RWPE2 (cell line): ENCODE measurements around the gene MEIOB.
A peak's percentile ranks its signal among the peaks of the same experiment; 100 is the strongest.

Experiments used
- ATAC-seq: fragments of 200-7000 bp; cut with Tn5 transposase; 3 replicates; pipeline ENCODE4 v1.9.1; 2021; ENCODE audit warnings: low read depth
- DNase-seq: peaks from one replicate; pipeline ENCODE4 v3.0.0-alpha.2; 2020; ENCODE audit warnings: low spot score
- H3K27ac ChIP-seq: fragments of 450-650 bp; 2 replicates; pipeline ENCODE4 v1.5.1; 2017; ENCODE audit warnings: mild to moderate bottlenecking; ENCODE audit not compliant: poor library complexity, severe bottlenecking
- H3K27me3 ChIP-seq: fragments of 250-450 bp; sonication (Bioruptor Pico); 2 replicates; pipeline ENCODE4 v1.5.1; 2021; ENCODE audit warnings: mild to moderate bottlenecking, moderate library complexity; ENCODE audit not compliant: insufficient read depth, poor library complexity, severe bottlenecking
- H3K36me3 ChIP-seq: fragments of 250-450 bp; sonication (Bioruptor Pico); 2 replicates; pipeline ENCODE4 v1.5.1; 2020; ENCODE audit warnings: low read depth, mild to moderate bottlenecking, moderate library complexity
- H3K4me1 ChIP-seq: fragments of 250-450 bp; sonication (Bioruptor Pico); 2 replicates; pipeline ENCODE4 v1.5.1; 2021; ENCODE audit warnings: mild to moderate bottlenecking, moderate library complexity; ENCODE audit not compliant: insufficient read depth, poor library complexity, severe bottlenecking
- H3K4me3 ChIP-seq: fragments of 250-450 bp; sonication (Bioruptor Pico); 2 replicates; pipeline ENCODE4 v1.5.1; 2021; ENCODE audit warnings: mild to moderate bottlenecking, moderate library complexity; ENCODE audit not compliant: severe bottlenecking
- H3K9me3 ChIP-seq: fragments of 250-450 bp; sonication (Bioruptor Pico); 2 replicates; pipeline ENCODE4 v1.5.1; 2021; ENCODE audit warnings: mild to moderate bottlenecking, moderate library complexity; ENCODE audit not compliant: severe bottlenecking
- CTCF ChIP-seq: fragments of 450-650 bp; IDR thresholded peaks from one replicate; pipeline ENCODE4 v1.5.1; 2017; ENCODE audit warnings: mild to moderate bottlenecking, moderate library complexity; ENCODE audit not compliant: poor library complexity, severe bottlenecking

The MEIOB gene

GRCh38 chr16:1862394-1862793, 9.6 kb downstream of the MEIOB start:
- no peak for ATAC-seq
- Histone ChIP-seq H3K36me3 (no peaks in the 10 kb centered on the region), H3K4me1 (no peaks in the 10 kb centered on the region), H3K27ac (no peak overlapping the region), H3K9me3 (no peaks in the 10 kb centered on the region), H3K4me3 (no peak overlapping the region), H3K27me3 (peaks cover 15% of the 10 kb centered on the region)
- TF ChIP-seq CTCF: no peak
- no peak for DNase-seq

GRCh38 chr16:1861730-1862129, 10.2 kb downstream of the MEIOB start:
- ATAC-seq (no peak), DNase-seq (no peak)
- Histone ChIP-seq H3K27ac (no peak overlapping the region), H3K36me3 (no peaks in the 10 kb centered on the region), H3K9me3 (no peaks in the 10 kb centered on the region), H3K4me3 (no peak overlapping the region), H3K4me1 (no peaks in the 10 kb centered on the region), H3K27me3 (peaks cover 22% of the 10 kb centered on the region)
- TF ChIP-seq CTCF: no peak

DNA sequence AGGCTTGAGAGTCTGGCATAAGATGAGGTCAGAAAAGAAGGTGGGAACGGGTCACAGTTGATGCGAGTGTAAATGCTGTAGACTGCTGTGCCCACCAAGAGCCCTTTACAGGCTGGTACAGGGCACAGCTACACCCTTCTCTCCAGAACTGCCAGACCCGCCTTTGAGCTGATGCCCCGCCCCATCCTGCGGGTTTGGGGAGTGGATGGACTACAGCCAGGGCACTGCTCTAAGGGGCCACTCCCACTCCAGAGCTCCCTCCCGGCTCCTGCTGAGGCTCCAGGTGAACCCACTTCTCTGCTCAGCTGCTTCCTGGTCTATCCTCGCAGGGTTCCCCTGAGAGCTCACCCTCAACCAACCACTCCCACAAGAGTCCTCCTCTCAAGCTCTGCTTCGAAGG, 12.3 kb downstream of the MEIOB start:
- peak; percentile 70; the same call in 2 of the 3 replicates for ATAC-seq
- Histone ChIP-seq H3K9me3 (no peaks in the 10 kb centered on the region), H3K27me3 (peaks cover 22% of the 10 kb centered on the region), H3K4me1 (no peaks in the 10 kb centered on the region), H3K27ac (no peak overlapping the region), H3K4me3 (no peak overlapping the region), H3K36me3 (no peaks in the 10 kb centered on the region)
- TF ChIP-seq CTCF: no peak
- DNase-seq: no peak

DNA sequence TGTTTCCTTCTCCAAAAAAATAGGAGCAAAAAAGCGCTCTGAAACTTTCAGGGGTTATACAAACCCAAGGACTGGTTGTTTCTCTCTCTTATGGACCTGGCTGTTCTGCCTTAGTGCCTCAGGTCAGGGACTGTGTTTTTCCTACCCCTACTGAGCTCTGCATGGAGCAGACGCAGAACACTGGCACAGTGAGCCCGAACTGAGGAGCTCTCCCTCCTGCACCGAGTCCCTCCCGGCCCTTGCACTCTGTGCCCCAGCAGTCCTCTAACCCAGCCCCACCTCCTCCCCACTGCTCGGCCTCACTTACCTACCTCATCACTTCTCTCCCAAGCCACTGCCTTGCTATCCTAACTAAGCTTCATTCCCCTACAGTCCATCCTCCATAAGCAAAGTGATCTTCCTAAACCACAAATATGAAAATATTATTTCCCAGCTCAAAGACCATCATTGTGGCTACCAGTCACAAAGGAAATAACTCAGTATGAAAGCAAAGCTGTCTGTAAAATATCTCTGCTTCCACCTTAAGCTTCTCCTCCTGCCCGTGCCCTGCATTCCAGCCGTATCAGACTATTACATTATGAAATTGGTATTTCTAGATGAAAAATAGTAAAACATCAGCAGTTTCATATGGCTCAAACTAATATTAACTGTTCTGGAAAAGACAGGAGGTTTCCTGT, 13.6 kb downstream of the MEIOB start:
- Histone ChIP-seq H3K9me3 (no peaks in the 10 kb centered on the region), H3K27me3 (peaks cover 22% of the 10 kb centered on the region), H3K27ac (no peak overlapping the region), H3K4me3 (no peak overlapping the region), H3K4me1 (no peaks in the 10 kb centered on the region), H3K36me3 (no peaks in the 10 kb centered on the region)
- TF ChIP-seq CTCF: no peak
- no peak for ATAC-seq
- DNase-seq: no peak

- peaks cover 22% of the 10 kb centered on the region for H3K27me3 ChIP-seq
Observed at GRCh38 chr16:1857433-1858097, 14.4 kb downstream of the MEIOB start.

More at GRCh38 chr16:1857433-1858097, 14.4 kb downstream of the MEIOB start:
- no peak overlapping the region for H3K4me3 ChIP-seq
- H3K36me3 ChIP-seq: no peaks in the 10 kb centered on the region
- H3K9me3 ChIP-seq: no peaks in the 10 kb centered on the region
- no peak overlapping the region for H3K27ac ChIP-seq
- ATAC-seq (no peak), DNase-seq (no peak)
- H3K4me1 ChIP-seq: no peaks in the 10 kb centered on the region
- TF ChIP-seq CTCF: no peak
